Kidney (tissue), 22 donors: Measurements from ENCODE around the gene ZCCHC17. TPM values are rescaled to one million over a fixed set of nuclear protein-coding genes. Genes with fewer than 3 reads are reported as not detected.
A peak's percentile ranks its signal among the peaks of the same experiment; 100 is the strongest.

ENCODE experiments used
- DNase-seq, 5 donors: peaks; one replicate each; pipeline ENCODE4 v3.0.0-alpha.2; 2013 to 2020
- FAIRE-seq: peaks from 2 replicates; lab custom pipeline; 2012; peaks lifted over from hg19 to GRCh38; lab: Jason Lieb, UNC
- H3K27ac ChIP-seq, 2 donors: one replicate each; pipeline ENCODE4 v1.7.0; 2013; ENCODE audit warnings: low read depth in 2 of 2, low read length in 2 of 2, inconsistent platforms in 1 of 2
- H3K27me3 ChIP-seq: one replicate; pipeline ENCODE4 v1.7.1; 2013; ENCODE audit warnings: low read length, inconsistent platforms; ENCODE audit not compliant: control insufficient read depth, insufficient read depth
- H3K36me3 ChIP-seq, 3 donors: one replicate each; pipeline versions ENCODE4 v1.7.0 to v1.7.1; 2013; ENCODE audit warnings: low read length in 3 of 3, control low read depth in 1 of 3, inconsistent platforms in 1 of 3; ENCODE audit not compliant: insufficient read depth in 3 of 3, control insufficient read depth in 2 of 3
- H3K4me1 ChIP-seq, 3 donors: one replicate each; pipeline versions ENCODE4 v1.7.0 to v1.7.1; 2013; ENCODE audit warnings: low read length in 3 of 3, inconsistent platforms in 1 of 3, low read depth in 1 of 3; ENCODE audit not compliant: control insufficient read depth in 2 of 3, insufficient read depth in 2 of 3
- H3K4me3 ChIP-seq, 3 donors: one replicate each; pipeline versions ENCODE4 v1.7.0 to v1.8.1; 2013; ENCODE audit warnings: low read length in 3 of 3, control low read depth in 1 of 3, inconsistent platforms in 1 of 3
- H3K9ac ChIP-seq, 3 donors: one replicate each; pipeline versions ENCODE4 v1.7.0 to v1.7.1; 2013; ENCODE audit warnings: low read length in 3 of 3, control low read depth in 1 of 3, inconsistent platforms in 1 of 3
- H3K9me3 ChIP-seq, 3 donors: one replicate each; pipeline versions ENCODE4 v1.7.0 to v1.7.1; 2013; ENCODE audit warnings: low read length in 3 of 3, control low read depth in 1 of 3, inconsistent platforms in 1 of 3; ENCODE audit not compliant: control insufficient read depth in 2 of 3, insufficient read depth in 1 of 3
- intact Hi-C: fragments of 100-400 bp; cut with DNase I; formaldehyde crosslinking; loops from one replicate; pipeline ENCODE4 v1.11.1; 2022
- long read RNA-seq, 10 donors: library from polyadenylated mRNA in 1 of 10; unstranded in 1 of 10; transcript quantifications; one replicate each; pipeline ENCODE4 v2.0.0 and lab custom pipeline, GENCODE V29; 2021 to 2026
- polyA plus RNA-seq: library from polyadenylated mRNA; stranded (reverse); fragments of 350-450 nt; fragmentation: Illumina TruSeq; extraction: RNeasy Lipid Tissue Mini Kit (QIAGEN cat#74804); gene quantifications from one replicate; pipeline ENCODE4 v1.2.3, GENCODE V29; 2014; ENCODE audit warnings: low read depth, low replicate concordance; ENCODE audit not compliant: insufficient read depth
- total RNA-seq: library from RNA; stranded (reverse); fragmentation: NEBNext Ultra II Directional; extraction: Animal tissue kit (Norgen Biotek cat#: 25700); gene quantifications from one replicate; pipeline ENCODE4 v1.2.1, GENCODE V29; 2021
- TF ChIP-seq, protein P1 (sequence below): IDR thresholded peaks from 3 replicates; pipeline ENCODE4 v1.5.1; 2012; ENCODE audit warnings: mild to moderate bottlenecking, moderate library complexity, borderline replicate concordance; ENCODE audit not compliant: insufficient read depth; ENCODE audit errors: extremely low read depth
- donor health status: control.
- donor health status: control.
- donor health status: control.
- donor health status: control.
- donor health status: control.
- donor health status: DM: yes; HTN: yes; CAD: no.
- donor health status: Normal renal cell carcinoma (clear cell type).

ZCCHC17 gene
- 27.5 TPM for total RNA-seq
- 42.0 TPM for polyA plus RNA-seq
- long read RNA-seq, donor 1, partial matches to known transcripts = 11 of 39 reads
- long read RNA-seq, donor 1, other reads (novel, unspliced or antisense) = 23 of 39 reads
- long read RNA-seq, donor 2, transcript ZCCHC17-201 (8 exons, 1,605 nt) = major isoform, 12 of 41 reads
- long read RNA-seq, donor 2, transcript ZCCHC17-202 (8 exons, 1,730 nt) = minor isoform, 5 of 41 reads
- long read RNA-seq, donor 2, partial matches to known transcripts = 23 of 41 reads
- long read RNA-seq, donor 2, other reads (novel, unspliced or antisense) = 0 of 41 reads
- long read RNA-seq, donor 3, transcript ZCCHC17-201 (8 exons, 1,605 nt) = major isoform, 10 of 33 reads
- long read RNA-seq, donor 3, partial matches to known transcripts = 19 of 33 reads
- long read RNA-seq, donor 3, other reads (novel, unspliced or antisense) = 0 of 33 reads
- long read RNA-seq, donor 4, transcript ZCCHC17-201 (8 exons, 1,605 nt) = major isoform, 12 of 18 reads
- long read RNA-seq, donor 4, partial matches to known transcripts = 0 of 18 reads
- long read RNA-seq, donor 4, other reads (novel, unspliced or antisense) = 0 of 18 reads
- long read RNA-seq, donor 5 = 0 reads
- long read RNA-seq, donor 6, transcript ZCCHC17-201 (8 exons, 1,605 nt) = major isoform, 20 of 100 reads
- long read RNA-seq, donor 6, partial matches to known transcripts = 75 of 100 reads
- long read RNA-seq, donor 6, other reads (novel, unspliced or antisense) = 0 of 100 reads
- long read RNA-seq, donor 7, transcript ZCCHC17-201 (8 exons, 1,605 nt) = major isoform, 15 of 33 reads
- long read RNA-seq, donor 7, partial matches to known transcripts = 4 of 33 reads
- long read RNA-seq, donor 7, other reads (novel, unspliced or antisense) = 10 of 33 reads
- long read RNA-seq, donor 8, transcript ZCCHC17-201 (8 exons, 1,605 nt) = major isoform, 9 of 48 reads
- long read RNA-seq, donor 8, partial matches to known transcripts = 14 of 48 reads
- long read RNA-seq, donor 8, other reads (novel, unspliced or antisense) = 23 of 48 reads
- long read RNA-seq, donor 9, partial matches to known transcripts = 0 of 20 reads
- long read RNA-seq, donor 9, other reads (novel, unspliced or antisense) = 14 of 20 reads
- long read RNA-seq, donor 10, transcript ZCCHC17-201 (8 exons, 1,605 nt) = major isoform, 7 of 29 reads
- long read RNA-seq, donor 10, partial matches to known transcripts = 19 of 29 reads
- long read RNA-seq, donor 10, other reads (novel, unspliced or antisense) = 0 of 29 reads

GRCh38 chr1:31296486-31297276 is at the start of gene ZCCHC17, which contains the start of gene SNRNP40:
Gene ZCCHC17, plus strand, starts transcription at chr1:31297032. Its CDS starts 13,067 bp downstream, at chr1:31310099.
Gene SNRNP40, minus strand, starts transcription at chr1:31296788. Its CDS starts 37 bp downstream, at chr1:31296751.
- Histone ChIP-seq H3K4me1 (peaks cover 3 to 16% (median 12%) of the 10 kb centered on the region in 3 donors), H3K9me3 (no peaks in the 10 kb centered on the region), H3K4me3 (peak within 1 kb of the TSS; percentile 91 to 99 (median 94)), H3K27ac (peak within 1 kb of the TSS; percentile 66 to 69), H3K9ac (peak within 1 kb of the TSS; percentile 86 to 98 (median 92)), H3K36me3 (peaks cover 4 to 14% (median 11%) of the 10 kb centered on the region in 3 donors), H3K27me3 (no peaks in the 10 kb centered on the region)
- DNase-seq = peak; percentile 96 to 100 (median 98)
- TF ChIP-seq, protein P1, sequence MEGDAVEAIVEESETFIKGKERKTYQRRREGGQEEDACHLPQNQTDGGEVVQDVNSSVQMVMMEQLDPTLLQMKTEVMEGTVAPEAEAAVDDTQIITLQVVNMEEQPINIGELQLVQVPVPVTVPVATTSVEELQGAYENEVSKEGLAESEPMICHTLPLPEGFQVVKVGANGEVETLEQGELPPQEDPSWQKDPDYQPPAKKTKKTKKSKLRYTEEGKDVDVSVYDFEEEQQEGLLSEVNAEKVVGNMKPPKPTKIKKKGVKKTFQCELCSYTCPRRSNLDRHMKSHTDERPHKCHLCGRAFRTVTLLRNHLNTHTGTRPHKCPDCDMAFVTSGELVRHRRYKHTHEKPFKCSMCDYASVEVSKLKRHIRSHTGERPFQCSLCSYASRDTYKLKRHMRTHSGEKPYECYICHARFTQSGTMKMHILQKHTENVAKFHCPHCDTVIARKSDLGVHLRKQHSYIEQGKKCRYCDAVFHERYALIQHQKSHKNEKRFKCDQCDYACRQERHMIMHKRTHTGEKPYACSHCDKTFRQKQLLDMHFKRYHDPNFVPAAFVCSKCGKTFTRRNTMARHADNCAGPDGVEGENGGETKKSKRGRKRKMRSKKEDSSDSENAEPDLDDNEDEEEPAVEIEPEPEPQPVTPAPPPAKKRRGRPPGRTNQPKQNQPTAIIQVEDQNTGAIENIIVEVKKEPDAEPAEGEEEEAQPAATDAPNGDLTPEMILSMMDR = no peak
- intact Hi-C loops = no loop called here
- peak; percentile 98 for FAIRE-seq

DNA sequence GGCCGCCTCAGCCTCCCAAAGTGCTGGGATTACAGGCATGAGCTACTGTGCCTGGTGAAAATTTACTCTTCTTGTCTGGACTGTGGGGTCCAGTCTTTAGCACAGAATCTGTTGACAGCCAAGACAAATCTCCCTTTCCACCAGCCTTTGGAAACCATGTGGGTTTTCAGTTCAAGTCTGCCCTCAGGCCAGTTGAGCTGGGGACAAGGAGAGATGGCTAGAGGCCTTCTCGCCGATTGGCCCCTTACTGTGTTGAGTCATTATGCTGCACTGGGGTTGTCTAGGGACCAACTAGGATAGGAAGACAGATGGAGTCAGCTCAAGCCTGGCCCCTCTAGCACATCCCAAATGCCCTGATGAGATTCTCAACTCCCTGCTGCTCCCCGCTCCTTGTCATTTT is 48.6 kb upstream of the ZCCHC17 start:
- Histone ChIP-seq H3K36me3 (no peaks in the 10 kb centered on the region), H3K4me3 (no peak overlapping the region), H3K9ac (no peak overlapping the region), H3K4me1 (no peaks in the 10 kb centered on the region), H3K9me3 (no peaks in the 10 kb centered on the region), H3K27me3 (no peaks in the 10 kb centered on the region), H3K27ac (no peak overlapping the region)
- no peak for DNase-seq
- TF ChIP-seq, protein P1 = no peak
- intact Hi-C loops = no loop called here
- no peak for FAIRE-seq

GRCh38 chr1:31249854-31250253 is 47.0 kb upstream of the ZCCHC17 start:
- Histone ChIP-seq H3K9ac (no peak overlapping the region), H3K27ac (no peak overlapping the region), H3K27me3 (no peaks in the 10 kb centered on the region), H3K36me3 (no peaks in the 10 kb centered on the region), H3K4me1 (no peaks in the 10 kb centered on the region), H3K9me3 (no peaks in the 10 kb centered on the region), H3K4me3 (no peak overlapping the region)
- TF ChIP-seq, protein P1 = no peak
- intact Hi-C loops = no loop called here
- DNase-seq (no peak), FAIRE-seq (no peak)
